ENCODE data around the gene MKI67.
"Not testable (repeated sequence)": the region's sequence is repeated elsewhere in the genome, so short reads cannot be mapped to it uniquely, and the experiment has no call there.

MKI67 gene, protein sequence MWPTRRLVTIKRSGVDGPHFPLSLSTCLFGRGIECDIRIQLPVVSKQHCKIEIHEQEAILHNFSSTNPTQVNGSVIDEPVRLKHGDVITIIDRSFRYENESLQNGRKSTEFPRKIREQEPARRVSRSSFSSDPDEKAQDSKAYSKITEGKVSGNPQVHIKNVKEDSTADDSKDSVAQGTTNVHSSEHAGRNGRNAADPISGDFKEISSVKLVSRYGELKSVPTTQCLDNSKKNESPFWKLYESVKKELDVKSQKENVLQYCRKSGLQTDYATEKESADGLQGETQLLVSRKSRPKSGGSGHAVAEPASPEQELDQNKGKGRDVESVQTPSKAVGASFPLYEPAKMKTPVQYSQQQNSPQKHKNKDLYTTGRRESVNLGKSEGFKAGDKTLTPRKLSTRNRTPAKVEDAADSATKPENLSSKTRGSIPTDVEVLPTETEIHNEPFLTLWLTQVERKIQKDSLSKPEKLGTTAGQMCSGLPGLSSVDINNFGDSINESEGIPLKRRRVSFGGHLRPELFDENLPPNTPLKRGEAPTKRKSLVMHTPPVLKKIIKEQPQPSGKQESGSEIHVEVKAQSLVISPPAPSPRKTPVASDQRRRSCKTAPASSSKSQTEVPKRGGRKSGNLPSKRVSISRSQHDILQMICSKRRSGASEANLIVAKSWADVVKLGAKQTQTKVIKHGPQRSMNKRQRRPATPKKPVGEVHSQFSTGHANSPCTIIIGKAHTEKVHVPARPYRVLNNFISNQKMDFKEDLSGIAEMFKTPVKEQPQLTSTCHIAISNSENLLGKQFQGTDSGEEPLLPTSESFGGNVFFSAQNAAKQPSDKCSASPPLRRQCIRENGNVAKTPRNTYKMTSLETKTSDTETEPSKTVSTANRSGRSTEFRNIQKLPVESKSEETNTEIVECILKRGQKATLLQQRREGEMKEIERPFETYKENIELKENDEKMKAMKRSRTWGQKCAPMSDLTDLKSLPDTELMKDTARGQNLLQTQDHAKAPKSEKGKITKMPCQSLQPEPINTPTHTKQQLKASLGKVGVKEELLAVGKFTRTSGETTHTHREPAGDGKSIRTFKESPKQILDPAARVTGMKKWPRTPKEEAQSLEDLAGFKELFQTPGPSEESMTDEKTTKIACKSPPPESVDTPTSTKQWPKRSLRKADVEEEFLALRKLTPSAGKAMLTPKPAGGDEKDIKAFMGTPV (N-terminal part only)

DNA sequence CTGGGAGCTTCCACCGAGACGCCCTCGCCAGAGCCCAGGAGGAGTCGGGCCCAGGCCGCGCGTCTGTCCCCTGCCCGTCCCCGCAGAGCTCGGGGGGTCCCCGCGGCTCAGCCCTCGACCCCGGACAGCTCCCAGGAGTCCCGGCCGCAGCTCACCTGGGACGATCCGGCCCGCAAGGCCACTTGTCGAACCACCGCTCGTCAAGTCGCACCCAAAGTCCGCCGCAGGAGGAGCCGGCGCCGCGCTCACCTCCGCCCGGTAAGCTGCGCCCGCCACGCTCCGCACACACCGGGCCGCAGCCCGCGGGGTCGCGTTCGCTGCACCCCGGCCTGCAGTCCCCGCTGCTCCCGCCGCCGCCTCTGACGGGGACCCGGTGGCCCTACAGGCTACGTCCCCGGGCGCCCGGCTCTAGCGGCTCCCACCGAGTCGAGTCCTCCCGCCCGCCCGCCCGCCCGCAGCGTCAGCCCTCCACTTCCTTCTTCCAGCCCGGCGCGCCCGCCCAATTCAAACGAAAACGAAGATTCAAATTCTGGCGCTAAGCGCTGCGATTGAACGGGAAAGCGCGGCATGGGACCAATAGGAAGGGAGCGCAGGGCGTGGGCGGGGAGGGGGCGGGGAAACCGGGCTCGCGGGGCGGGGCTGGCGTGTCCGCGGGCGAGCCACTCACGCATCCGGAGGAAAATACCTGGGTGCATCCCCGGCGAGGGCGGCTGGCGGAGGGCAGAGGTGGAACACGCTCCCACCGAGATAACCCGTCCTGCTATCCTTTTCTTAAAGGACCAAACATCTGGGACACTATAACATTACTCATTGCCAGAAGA, at the start of gene MKI67:
Gene MKI67 (minus strand): TSS at position 480 of the 821 bp plus-strand sequence. CDS start 756 bp downstream, outside the sequence.
- peak; percentile 77 for DNase-seq

DNA sequence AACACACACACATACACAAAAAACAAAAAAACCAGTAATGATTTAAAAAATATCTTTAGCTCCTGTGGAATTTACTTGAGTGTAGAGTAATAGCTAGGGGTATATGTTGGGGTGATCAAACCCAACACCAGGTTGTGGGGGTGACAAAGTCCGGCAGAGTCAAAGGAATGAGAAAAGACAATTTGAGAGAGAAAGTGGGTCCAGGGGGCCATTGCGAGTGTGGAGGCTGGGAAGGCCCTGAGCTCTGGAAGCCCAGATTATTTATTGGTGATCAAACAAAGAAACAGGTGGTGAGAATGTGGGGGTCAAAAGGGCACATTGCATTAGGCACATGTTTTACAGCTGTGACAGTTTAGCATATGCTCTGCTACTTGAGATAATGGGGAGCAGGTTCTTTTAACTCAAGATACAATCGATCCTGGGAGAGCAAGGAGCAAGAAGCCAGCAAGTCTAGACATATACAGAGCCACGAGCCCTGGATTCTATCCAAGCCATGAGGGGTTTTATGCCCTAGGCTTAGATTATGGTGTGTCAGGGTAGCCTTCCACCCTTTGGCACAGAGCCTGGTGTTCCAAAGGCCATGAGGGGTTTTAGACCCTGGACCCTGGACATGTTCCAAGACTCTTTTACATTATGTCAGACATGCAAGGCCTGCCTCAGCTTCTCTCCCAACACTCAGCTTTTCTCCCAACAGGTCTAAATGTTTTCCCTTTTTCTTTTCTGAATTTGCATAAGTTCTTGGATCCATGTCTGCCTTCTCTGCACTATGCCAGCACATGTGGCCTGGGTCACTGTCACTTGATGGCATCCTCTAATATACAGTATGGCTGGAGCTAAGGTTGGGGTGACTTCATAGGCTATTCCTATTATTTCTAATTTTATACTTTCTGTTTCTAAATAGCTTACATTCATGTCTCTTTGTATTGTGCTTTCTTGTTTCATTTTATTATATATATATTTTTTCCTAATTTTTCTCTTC, 48.6 kb upstream of the MKI67 start:
- no peak for DNase-seq

DNA sequence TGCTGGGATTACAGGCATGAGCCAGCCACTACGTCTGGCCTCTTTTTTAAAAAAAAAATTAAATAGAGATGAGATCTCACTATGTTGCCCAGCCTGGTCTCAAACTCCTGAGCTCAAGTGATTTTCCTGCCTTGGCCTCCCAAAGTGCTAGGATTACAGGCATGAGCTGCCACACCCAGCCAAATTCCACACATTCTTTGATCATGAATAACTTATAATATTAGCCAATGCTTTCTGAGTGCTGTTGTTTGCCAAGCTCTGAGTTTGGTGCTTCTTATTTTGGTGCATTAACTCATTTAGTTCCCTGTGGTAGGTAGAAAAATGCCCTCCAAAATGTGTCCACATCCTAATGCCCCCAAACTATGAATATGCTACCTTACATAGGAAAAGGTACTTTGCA, 47.2 kb upstream of the MKI67 start:
- DNase-seq: no peak

- no peak for DNase-seq
Measured at GRCh38 chr10:128172756-128173155, 46.5 kb upstream of the MKI67 start.

DNA sequence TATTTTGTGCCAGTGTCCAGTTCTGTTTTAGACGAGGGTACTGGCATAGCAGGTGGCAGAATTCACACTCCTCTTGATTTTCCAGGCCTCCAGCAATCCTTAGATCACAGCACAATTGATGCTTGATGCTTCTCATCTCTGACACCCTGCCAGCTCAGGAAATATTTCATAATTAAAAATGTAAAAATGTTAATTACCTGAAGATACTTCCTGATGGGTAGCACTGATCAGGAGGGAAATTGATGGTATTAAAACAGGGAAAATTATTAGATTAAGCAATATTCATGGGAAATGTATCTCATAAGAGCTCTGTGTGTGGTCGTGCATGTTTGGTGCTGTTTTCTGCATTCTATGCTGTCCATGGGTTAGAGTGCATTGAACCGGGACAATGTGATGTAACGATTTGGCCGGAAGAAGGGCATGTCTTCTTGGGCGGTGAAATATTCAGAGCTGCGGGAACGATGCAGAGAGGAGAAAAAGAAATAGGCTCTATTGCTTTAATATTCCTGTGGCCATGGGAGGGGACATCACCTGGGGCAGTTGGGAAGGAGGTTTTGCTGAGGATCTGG, 43.7 kb upstream of the MKI67 start:
- DNase-seq: no peak

- DNase-seq: no peak
Measured at GRCh38 chr10:128167926-128168520, 41.8 kb upstream of the MKI67 start.

- DNase-seq: not testable (repeated sequence)
Measured at GRCh38 chr10:128167123-128167522, 40.9 kb upstream of the MKI67 start.

DNA sequence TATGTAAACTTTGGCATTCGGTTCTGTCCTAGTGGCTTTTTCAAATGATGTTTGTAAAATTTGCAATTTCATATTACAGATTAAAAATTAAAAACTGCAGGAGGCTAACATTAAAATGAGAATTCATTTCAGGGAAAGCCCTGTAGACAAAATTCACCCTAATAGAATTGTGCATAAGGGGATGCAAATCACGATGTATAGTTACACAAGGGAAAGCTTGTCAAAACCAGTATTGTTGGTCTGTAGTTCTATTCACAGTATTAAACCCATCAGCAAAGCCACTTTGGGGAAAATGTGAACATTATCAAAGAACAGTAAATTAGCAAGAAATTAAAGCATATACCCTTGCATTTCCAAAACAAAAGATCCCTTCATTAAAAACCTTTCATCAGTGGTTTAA, 39.9 kb upstream of the MKI67 start:
- DNase-seq: no peak

GRCh38 chr10:128165536-128165935, 39.3 kb upstream of the MKI67 start:
- DNase-seq: no peak

GRCh38 chr10:128163701-128164100, 37.5 kb upstream of the MKI67 start:
- DNase-seq: no peak

- no peak for DNase-seq
Measured at GRCh38 chr10:128161031-128161430, 34.8 kb upstream of the MKI67 start.

DNA sequence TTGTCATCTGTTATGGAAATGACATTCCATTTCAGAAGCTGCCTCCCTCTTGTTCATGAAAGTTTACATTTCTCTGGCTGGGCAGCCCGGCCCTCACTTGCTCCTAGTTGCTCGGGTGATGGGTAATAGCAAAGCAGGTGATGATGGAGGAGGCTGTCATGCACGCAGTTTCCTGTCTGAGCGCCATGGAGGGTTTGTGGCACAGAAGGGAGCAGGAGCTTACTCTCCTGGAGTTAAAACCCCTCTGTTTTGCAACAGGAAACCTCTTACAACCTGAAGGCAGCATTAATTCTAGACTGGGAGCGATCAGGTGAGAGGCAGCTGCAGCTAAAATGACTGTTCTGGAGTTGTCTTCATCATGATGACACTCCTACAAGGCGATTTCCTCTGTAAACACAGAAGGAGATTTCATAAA, 34.1 kb upstream of the MKI67 start:
- DNase-seq: no peak

DNA sequence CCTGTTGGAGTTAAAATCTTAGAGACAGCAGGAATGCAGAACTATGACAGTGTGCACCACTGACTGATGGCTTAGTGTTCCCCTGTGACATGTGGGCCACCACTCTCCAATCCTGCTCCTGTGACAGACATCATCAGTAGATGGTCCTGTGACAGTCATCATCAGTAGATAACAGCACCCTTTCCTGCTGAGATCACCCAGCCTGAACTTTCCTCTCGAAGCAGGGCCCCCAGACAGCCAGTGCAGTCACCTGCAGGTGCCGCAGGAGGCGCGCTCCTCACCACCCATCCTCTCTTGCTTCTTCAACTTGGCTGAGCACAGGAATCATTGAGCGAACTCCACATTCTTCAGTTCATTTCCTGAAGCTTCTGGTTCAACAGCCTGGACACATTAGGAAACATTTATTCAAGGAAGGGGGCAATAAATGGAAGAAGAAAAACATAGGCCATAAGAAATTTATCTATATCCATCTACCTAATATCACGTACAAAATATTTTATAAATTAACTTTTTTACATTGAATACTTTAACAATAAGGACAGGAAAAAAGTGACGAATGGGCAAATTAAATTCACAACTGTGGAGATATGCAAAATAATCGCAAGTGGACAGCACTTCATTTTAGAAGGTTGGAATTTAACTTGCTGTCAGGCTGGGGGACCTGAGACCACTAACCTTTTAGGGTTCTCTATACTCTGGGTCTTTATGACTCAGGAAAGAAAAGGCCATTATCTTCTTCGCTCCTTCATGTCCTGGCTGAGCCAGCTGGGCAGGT, 32.0 kb upstream of the MKI67 start:
- no peak for DNase-seq

DNA sequence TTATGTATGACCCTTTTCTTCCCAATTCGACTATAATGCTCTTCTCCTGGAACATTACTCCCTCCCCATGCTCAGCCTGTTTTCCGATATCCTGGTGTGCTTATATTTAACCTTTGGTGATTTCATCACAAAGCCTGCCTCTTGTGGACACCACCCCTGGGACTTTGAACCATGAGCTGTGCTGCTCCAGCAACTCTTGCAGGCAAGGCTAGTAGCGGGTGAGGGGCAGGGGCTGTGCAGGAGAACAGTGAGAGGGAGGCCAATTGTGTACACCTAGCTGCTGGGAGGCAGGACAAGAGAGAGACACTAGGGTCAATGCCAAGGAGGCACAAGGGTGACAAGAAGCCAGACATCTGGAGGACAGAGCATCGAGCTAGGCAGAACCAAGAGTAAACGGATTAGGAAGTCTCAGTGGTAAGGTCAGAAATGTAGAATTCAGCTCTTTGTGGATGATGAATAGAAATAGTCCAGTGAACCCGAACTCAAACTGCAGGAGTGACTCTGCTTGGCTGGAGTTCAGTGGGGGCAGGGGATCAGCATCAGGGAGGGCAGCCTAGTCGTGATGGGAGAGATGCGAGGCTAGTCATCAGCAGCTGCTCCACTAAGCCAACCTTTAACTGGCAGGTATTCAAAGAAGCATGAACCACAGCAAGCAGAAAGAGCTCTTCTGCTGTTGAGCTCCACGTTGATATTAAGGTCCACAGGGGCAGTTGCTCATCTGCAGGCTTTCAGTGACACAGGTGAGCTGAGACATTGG, 31.0 kb upstream of the MKI67 start:
- no peak for DNase-seq

- DNase-seq: no peak
Measured at GRCh38 chr10:128152741-128153580, 26.7 kb upstream of the MKI67 start.

- no peak for DNase-seq
Measured at GRCh38 chr10:128151031-128151430, 24.8 kb upstream of the MKI67 start.

DNA sequence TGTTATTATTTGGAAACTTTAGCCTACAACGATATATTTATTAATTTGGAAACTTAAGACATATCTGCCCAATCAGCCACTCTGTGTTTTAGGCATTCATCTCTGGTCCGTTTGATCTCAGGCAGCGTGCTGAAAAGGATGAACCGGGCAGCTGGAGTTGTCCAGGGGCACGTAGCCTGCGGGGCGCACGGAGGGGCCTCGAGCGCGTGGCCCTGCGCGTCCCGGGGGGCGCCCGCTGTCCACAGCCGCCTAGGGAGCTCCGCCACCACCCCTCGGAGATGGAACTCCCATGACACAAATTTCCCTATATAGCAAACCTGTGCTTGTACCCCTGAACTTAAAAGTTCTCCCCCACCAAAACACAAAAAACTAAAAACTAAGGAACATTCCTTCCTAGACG, 24.3 kb upstream of the MKI67 start:
- DNase-seq: no peak

DNA sequence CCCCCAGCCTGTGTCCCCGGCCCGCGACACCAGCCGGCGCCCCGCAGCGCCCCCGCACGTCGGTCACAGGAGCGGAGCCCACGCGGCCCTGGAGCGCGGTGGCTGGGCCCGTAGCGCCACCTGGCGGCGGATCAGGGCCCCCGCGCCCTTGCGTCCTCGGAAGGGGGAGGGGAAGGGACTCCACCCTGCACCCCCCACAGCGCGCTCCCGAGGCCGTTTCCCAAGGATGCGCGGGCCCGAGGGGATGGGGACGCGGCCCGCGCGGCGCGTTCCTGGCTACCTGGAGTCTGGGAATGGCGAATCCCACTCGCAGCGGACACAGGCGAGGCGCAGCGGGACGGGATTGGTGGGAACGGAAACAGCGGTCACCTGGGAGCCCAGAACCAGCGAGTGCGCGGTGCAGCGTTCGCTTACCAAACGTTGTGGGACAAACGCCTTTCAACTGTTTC, 23.8 kb upstream of the MKI67 start:
- peak; percentile 96 for DNase-seq
